Measurements from ENCODE around the gene SRGAP2C.
"Not testable (repeated sequence)": the region's sequence is repeated elsewhere in the genome, so short reads cannot be mapped to it uniquely, and the experiment has no call there.

The SRGAP2C gene

DNA sequence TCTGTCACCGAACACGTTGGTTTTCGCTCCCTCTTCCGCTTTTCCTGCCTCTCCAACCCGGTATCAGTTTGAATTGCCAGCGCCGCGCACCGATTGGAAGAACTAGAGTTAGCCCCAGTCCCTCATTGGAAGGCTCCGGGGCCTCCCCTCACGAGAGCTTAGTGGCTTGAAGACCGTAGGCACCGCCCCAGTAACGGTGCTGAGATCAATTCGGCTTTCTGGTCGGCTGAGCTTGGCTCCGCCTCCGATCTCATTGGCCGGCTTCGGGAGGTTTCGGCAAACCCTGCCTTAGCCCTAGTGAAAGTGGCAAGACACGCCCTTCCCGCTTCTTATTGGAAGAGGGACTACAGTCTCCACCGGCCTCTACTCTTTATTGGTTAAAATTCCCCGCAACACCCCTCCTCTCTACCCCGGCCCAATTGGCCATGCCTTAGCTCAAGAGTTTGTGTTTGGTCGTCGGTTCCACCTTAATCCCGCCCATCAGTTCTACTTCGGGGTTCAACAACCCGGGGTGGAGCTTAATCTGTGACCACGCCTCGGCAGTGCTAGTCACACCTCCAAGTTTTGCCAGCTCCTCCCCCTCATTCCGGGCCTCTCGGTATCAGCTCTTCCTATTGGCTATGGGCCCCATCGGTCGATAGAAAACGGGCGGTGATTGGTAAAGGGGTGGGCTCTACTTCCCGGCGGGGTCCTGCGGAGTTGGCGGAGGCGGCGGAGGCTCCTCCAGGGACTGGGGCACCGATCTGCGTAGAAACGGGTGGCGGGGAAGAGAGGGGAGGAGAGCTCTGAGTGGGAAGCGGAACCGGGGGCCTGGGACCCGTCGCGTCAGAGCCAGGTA lies at the start of gene SRGAP2C, which contains the start of gene FAM72B:
Gene SRGAP2C, plus strand, starts transcription at position 686 of the 838 bp plus-strand sequence. CDS start 2,472 bp downstream, outside the sequence.
Gene FAM72B, minus strand, starts transcription at position 51 of the 838 bp plus-strand sequence. CDS start 851 bp downstream, outside the sequence.
- Mint-ChIP-seq H3K27ac (peak within 1 kb of the TSS; percentile 48), H3K4me3 (peak within 1 kb of the TSS; percentile 89)
- DNase-seq = peak; percentile 80
- not testable (repeated sequence) for H3K36me3 Mint-ChIP-seq (ENCODE audit: low read depth); H3K4me1 Mint-ChIP-seq; H3K27me3 Mint-ChIP-seq (ENCODE audit: low read depth, poor library complexity); H3K9me3 Mint-ChIP-seq

DNA sequence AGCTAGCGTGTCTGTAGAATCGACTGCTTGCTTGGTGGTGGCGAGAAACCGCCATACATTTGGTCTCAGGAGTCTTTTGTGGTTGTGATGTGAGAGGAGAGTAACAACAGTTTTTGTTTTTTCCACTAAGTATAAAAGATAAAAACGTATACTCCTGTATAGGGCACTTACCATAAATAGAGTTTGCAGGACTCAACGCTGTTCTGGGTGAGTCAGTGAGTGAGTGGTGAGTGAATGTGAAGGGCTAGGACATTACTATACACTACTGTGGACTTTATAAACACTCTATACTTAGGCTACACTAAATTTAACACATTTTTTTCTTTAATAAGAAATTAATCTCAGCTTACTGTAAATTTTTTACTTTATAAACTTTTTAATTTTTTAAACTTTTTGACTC lies 44.4 kb upstream of the SRGAP2C start:
- H3K27ac Mint-ChIP-seq; H3K36me3 Mint-ChIP-seq (ENCODE audit: low read depth); H3K9me3 Mint-ChIP-seq; DNase-seq; H3K4me1 Mint-ChIP-seq; H3K27me3 Mint-ChIP-seq (ENCODE audit: low read depth, poor library complexity); H3K4me3 Mint-ChIP-seq: not testable (repeated sequence)

DNA sequence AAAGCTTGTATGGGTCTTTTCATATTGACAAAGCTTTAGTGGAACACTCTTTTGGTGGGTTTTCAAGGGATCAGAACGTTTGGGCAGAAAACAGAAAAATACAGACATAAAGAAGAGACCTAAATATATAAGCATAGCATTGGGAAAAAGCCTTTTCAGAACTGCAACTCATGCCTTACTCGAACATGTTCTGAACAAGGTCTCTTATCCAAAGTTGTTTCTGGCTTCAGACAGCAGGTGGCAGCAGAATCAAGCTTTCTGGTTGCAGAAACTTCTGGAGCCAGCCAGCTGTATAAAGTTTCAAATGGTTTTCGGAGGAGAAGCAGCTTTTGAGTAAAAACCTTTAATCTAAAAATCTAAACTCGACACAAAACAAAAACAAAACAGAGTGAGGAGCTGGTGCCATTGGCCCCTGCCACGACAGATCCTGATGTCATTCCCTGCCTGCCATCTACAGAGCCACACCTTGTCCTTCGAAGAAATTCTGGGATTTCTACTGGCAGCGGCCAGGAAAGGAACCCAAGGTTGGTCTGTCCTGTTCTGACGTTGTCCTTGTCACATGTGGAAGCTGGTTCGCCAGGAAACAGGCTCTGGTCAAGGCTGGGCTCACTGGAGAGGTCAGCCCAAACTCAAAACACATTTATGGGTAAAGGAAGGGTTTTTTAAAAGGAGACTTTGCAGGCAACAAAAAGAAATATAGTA lies 36.1 kb upstream of the SRGAP2C start:
- H3K9me3 Mint-ChIP-seq; DNase-seq; H3K36me3 Mint-ChIP-seq (ENCODE audit: low read depth); H3K4me3 Mint-ChIP-seq; H3K27ac Mint-ChIP-seq; H3K27me3 Mint-ChIP-seq (ENCODE audit: low read depth, poor library complexity); H3K4me1 Mint-ChIP-seq: not testable (repeated sequence)

DNA sequence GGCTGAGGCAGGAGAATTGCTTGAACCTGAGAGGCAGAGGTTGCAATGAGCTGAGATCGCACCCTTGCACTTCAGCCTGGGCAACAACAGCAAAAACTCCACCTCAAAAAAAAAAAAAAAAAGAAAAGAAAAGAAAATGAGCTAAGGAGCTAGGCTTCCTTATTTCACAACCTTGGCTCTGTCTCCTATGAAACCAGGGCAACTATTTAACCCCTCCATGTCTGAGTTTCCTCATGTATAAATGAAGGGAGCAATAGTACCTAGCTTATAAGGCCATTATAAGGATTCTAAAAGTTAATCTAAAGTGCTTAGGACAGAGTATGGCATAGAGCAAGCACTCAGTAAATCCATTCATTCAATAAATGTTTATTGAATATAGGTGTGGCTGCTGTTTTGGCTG lies 33.5 kb upstream of the SRGAP2C start:
- H3K36me3 Mint-ChIP-seq (ENCODE audit: low read depth); DNase-seq; H3K4me3 Mint-ChIP-seq; H3K4me1 Mint-ChIP-seq; H3K9me3 Mint-ChIP-seq; H3K27ac Mint-ChIP-seq; H3K27me3 Mint-ChIP-seq (ENCODE audit: low read depth, poor library complexity): not testable (repeated sequence)

DNA sequence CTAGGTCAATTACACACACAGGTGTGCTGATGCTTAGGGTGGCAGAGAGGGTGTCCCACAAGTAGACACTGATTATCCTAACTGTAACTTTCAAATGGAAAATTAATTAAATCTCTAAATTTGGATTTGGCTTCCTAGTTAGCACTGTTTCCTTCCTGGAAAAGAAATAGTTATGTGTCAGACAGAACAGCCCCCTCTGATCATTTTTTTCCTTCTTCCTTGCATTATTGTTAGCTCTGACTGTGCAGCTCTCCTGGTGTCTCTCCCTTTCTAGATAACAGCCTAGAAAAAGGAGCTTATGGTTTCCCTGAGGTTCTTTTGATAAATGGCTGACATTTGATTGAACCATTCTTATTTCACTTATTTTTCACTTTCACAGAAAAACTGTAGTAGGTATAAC lies 32.0 kb upstream of the SRGAP2C start:
- DNase-seq; H3K27me3 Mint-ChIP-seq (ENCODE audit: low read depth, poor library complexity); H3K9me3 Mint-ChIP-seq; H3K36me3 Mint-ChIP-seq (ENCODE audit: low read depth); H3K27ac Mint-ChIP-seq; H3K4me1 Mint-ChIP-seq; H3K4me3 Mint-ChIP-seq: not testable (repeated sequence)

DNA sequence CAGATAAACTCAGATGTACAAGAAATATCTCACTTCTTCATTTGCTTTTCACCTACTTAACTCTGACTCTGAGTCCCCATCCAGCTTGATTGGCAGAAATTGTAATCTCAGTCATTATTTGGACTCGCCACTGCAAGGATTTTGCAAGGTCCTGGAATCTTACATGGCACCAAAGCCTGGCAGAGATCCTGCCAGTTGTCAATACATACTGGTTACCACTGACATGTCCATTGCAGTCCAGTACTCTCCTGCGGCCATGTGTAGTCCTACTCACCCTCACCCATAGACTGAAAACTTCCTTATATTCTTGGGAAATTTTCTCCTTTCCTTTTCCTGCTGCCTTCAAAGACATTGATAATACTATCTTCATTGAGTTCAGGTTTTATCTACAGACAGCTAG lies 30.0 kb upstream of the SRGAP2C start:
- H3K27ac Mint-ChIP-seq; H3K4me3 Mint-ChIP-seq; DNase-seq; H3K27me3 Mint-ChIP-seq (ENCODE audit: low read depth, poor library complexity); H3K9me3 Mint-ChIP-seq; H3K4me1 Mint-ChIP-seq; H3K36me3 Mint-ChIP-seq (ENCODE audit: low read depth): not testable (repeated sequence)

DNA sequence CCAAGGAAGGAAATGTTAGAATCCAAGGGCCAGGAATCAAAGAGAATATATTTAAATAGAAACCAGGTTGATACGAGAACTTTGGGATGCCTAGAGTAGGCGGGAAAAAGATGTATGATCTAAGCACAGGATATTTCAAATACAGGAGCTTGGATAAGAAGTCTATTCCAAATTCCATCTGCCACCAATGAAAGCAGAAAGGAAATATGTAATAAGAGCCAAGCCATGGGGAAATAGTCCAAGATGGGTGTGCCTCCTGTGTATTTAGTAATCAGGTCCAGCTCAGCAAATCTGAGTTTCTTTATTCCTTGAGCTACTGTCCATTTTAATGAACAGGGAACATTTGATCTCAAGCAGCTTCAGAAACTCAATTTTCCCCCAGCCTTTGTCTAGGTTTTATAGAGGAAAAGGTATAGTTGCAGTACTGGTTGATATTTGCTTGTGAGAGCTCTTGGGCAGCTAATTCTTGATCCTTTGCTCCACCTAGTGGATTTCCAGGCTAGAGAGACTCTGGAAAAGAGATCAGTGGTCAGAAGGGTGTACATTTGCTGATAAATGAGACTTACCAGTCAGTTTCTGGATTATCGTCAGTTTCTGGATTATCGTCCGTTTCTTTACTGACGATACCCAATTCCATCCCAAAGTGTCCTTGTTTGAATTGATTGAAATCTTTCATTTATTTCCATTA lies 29.0 kb upstream of the SRGAP2C start:
- H3K4me3 Mint-ChIP-seq; H3K9me3 Mint-ChIP-seq; H3K27me3 Mint-ChIP-seq (ENCODE audit: low read depth, poor library complexity); H3K4me1 Mint-ChIP-seq; H3K27ac Mint-ChIP-seq; H3K36me3 Mint-ChIP-seq (ENCODE audit: low read depth); DNase-seq: not testable (repeated sequence)

DNA sequence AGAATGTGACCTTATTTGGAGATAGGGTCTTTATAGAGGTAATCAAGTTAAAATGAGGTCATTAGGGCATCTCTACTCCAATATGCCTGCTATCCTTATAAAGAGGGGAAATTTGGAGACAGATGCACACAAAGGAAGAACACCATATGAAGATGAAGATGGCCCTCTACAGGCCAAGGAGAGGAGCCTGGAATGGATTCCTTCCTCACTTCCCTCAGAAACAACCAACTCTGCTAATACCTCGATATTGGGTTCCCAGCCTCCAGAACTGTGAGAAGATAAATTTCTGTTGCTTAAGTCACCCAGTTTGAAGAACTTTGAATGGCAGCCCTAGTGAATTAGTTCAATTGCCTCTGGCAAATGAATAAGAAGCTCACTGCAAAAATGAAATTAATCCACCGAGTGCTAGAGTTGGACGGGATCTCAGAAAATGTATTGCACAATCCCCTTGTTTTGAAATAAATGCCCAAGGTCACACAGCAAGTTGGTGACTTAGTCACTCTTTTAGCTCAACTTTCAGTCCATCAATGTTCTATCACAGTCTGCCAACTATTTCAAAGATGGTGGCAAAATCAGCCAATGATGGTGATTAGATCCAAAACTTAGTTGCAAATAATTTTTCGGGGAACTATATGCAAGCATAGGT lies 27.7 kb upstream of the SRGAP2C start:
- H3K36me3 Mint-ChIP-seq (ENCODE audit: low read depth); H3K4me3 Mint-ChIP-seq; H3K9me3 Mint-ChIP-seq; H3K27me3 Mint-ChIP-seq (ENCODE audit: low read depth, poor library complexity); H3K4me1 Mint-ChIP-seq; DNase-seq; H3K27ac Mint-ChIP-seq: not testable (repeated sequence)

DNA sequence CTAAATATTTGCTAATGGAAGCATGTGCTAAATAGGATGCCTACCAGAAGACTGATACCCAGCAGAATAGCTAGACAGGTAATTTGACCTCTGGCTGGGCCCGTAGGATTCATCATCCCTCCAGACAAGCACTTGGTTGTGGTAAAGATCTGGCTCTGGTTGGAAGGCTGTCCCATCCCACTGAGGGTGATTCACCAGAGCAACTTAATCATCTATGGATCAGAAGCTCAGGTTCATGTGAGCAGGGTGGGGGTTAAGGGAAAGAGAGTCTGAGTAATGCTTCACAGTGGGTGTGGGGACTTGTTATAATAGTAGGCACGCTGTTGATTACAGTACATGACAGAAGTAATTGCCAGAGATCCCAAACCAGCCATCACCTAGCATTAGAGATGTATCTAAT lies 27.2 kb upstream of the SRGAP2C start:
- H3K27ac Mint-ChIP-seq = not testable (repeated sequence)

DNA sequence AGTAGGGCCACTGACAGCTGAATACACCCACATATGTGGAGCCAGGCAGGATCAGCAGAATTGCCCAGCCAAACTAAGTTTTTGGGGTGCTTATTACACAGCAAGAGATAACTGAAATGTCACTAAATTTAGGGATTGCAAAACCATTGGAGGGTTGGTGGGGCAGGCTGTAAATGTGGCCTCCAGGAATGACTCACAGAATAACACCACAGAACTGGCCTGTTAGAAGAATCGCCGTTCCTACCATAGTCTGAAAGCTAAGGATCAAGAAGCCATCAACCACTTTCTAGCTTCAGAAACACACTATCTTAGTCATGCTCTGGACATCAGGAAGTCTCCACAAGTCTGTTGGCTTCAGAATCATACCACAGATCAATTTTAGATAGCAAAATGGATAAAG lies 24.7 kb upstream of the SRGAP2C start:
- H3K4me3 Mint-ChIP-seq; H3K27me3 Mint-ChIP-seq (ENCODE audit: low read depth, poor library complexity); H3K27ac Mint-ChIP-seq; H3K36me3 Mint-ChIP-seq (ENCODE audit: low read depth); DNase-seq; H3K9me3 Mint-ChIP-seq; H3K4me1 Mint-ChIP-seq: not testable (repeated sequence)

More for the DNA sequence above, 27.2 kb upstream of the SRGAP2C start:
- not testable (repeated sequence) for H3K27me3 Mint-ChIP-seq (ENCODE audit: low read depth, poor library complexity); H3K4me3 Mint-ChIP-seq; H3K36me3 Mint-ChIP-seq (ENCODE audit: low read depth); H3K4me1 Mint-ChIP-seq; DNase-seq; H3K9me3 Mint-ChIP-seq

DNA sequence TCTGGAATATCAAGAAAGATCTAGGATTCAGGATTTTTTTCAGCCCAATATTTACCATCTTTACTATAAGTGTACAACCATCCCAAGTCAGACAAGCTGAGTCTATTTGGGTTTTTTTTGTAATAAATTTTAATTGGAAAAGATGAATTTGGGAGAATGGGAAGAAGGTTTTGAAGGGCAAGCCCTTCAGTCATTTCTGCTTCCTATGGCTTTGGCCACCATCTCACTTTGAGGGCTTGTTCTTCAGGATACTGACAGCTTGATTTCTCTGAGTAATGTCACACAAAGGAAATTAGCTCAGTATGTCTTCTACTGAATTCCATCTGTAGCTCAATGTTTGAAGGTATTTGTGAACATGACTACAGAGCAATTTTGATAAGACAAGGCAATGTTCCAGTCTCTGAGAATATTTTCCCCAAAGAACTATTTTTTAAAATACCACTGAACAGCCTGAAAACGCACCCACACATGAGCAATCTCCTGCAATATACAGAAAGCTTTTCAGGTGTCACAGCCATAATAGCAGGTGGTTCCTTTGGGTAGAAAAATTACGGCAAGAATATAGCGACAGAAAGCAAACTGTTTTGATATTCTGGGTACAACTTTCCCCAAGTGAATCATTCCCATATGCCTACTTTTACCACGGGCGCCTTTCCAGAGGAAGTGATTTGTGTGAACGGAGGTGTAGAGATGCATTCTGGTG lies 23.4 kb upstream of the SRGAP2C start:
- H3K9me3 Mint-ChIP-seq; H3K4me1 Mint-ChIP-seq; H3K27ac Mint-ChIP-seq; H3K27me3 Mint-ChIP-seq (ENCODE audit: low read depth, poor library complexity); H3K36me3 Mint-ChIP-seq (ENCODE audit: low read depth); DNase-seq; H3K4me3 Mint-ChIP-seq: not testable (repeated sequence)

DNA sequence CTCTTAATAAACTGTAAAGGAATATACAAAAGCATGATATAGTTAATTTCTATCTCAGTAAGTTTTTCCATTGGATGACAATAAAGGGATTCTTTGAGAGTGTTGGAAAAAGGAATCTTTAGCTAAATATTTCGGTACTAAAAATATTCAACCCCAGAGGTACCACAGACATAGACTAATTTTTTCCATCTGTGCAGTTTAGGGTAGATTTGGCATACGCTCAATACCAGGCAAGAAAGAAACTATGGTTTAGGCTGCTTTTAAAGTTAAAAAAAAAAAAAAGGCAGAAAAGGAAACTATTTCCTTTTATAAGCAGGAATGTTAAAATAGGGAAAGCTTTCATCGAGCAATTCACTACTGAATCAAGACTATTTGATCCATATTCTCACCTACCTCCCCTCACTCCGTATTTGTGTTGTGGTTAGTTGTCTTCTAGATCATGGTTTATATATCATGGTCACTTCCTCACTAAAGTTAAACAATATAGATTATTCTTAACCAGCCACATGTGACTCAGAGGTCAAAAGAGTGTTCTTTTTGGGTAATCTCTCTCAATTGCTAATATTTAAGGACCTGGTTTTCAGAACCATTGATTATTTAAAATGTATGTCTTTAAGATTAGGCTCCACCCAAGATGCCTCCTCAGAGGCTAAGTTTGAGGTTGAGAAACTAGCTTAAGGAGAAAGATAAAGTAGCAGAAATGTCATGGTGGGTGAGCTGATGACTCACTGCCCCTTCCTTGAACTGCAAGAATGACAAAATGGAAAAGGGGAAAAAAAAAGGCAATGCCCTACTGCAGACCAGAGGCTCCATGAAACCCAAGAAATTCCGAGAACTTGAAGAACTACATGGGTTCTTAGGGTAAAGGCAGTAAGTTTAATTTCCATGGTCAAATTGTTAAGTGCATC lies 20.7 kb upstream of the SRGAP2C start:
- DNase-seq; H3K4me1 Mint-ChIP-seq; H3K9me3 Mint-ChIP-seq; H3K27ac Mint-ChIP-seq; H3K4me3 Mint-ChIP-seq; H3K36me3 Mint-ChIP-seq (ENCODE audit: low read depth); H3K27me3 Mint-ChIP-seq (ENCODE audit: low read depth, poor library complexity): not testable (repeated sequence)

DNA sequence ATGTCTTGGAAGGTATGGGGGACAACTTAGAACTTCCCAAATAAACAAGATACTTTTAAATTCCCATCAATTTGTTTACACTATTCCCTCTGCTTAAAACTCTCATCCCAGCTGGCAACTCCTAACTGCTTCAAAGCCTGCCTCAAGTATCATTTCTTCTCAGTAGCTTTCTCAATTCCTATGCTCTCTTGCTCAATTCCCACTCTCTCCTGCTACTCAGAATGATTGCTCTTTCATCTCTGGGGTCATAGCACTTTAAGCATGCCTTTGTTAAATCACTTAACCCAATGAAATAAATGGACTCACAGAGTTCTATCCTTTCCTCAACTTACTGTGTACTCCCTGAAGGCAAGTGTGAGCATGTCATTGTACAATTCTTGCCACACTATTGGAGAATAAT lies 19.5 kb upstream of the SRGAP2C start:
- H3K9me3 Mint-ChIP-seq; H3K27me3 Mint-ChIP-seq (ENCODE audit: low read depth, poor library complexity); H3K4me1 Mint-ChIP-seq; H3K36me3 Mint-ChIP-seq (ENCODE audit: low read depth); H3K4me3 Mint-ChIP-seq; H3K27ac Mint-ChIP-seq; DNase-seq: not testable (repeated sequence)

All from nephron progenitor cell (in vitro differentiated cells).